Putamen (tissue), 1 donor: ENCODE measurements around the gene KCNMA1.

Experiments used
- DNase-seq: peaks from one replicate; pipeline ENCODE4 v3.0.0-alpha.2; 2016; ENCODE audit warnings: low spot score

Gene KCNMA1

DNA sequence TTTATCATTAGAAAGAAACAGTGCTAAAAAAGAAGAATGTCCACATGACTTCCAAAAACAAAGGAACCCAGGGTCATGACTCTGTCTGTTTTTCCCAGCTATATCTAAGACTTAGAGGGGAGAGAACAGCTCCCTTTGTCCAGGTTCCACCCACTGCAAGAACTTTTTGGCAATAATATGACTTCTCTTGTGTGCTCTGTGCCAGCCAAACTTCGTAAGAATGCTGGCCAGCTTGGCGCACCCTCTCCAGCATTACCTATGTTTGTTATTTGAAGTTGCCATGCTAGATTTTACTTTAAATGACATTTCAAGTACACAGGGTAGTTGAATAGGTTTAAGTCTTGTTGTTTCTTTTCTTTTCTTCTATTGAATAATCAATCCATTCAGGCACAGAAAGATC lies 371.4 kb downstream of the KCNMA1 start:
- no peak for DNase-seq

GRCh38 chr10:77264527-77264926 lies 373.1 kb downstream of the KCNMA1 start:
- DNase-seq: no peak

DNA sequence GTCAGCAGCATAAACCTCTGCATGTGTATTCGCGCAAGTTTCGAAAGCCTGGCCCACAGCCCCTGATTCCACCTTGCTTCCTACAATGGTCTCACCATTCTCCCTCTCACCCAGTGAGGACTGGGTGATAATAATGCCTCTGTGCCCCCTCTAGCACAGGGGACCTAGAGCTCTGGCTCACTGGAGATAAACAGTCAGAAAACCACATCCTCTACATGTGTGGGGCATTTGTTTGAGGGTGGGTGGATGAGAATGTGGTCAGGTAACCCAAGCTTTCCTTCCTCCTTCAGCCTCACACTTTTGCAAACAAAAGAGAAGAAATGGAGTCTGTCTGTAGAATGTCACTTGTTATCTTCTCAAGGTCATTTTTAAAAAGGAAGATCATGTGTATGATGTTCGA lies 373.5 kb downstream of the KCNMA1 start:
- DNase-seq: no peak

GRCh38 chr10:77263700-77264099 lies 373.9 kb downstream of the KCNMA1 start:
- DNase-seq: no peak

GRCh38 chr10:77261146-77261545 lies 376.5 kb downstream of the KCNMA1 start:
- no peak for DNase-seq

GRCh38 chr10:77259171-77259874 lies 378.3 kb downstream of the KCNMA1 start:
- DNase-seq: peak; percentile 69

- no peak for DNase-seq
These were observed 381.3 kb downstream of the KCNMA1 start for GRCh38 chr10:77256346-77256745.

DNA sequence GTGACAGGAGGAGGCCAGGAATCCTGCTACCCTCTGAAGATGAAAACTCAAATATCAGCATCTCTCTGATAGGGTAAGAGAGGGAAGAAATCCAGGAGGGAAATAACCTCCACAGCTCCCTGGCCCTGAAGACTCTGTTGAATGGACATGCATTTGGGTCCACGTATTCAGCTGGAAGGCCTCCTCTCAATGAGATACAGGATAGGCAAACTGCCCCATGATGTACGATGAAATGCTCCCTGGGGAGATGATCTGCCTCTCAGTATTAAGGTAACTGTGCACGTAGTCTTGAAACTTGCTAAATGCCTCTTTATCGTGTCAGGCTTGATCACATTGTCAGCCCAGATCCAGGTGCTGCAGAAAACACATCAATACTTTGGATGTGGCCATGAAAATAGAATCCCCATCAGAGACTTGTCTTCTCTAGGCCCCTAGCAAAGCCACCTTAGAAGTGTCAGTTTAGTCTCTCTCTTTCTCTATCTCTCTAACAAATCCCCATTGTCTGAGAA lies 384.0 kb downstream of the KCNMA1 start:
- no peak for DNase-seq

DNA sequence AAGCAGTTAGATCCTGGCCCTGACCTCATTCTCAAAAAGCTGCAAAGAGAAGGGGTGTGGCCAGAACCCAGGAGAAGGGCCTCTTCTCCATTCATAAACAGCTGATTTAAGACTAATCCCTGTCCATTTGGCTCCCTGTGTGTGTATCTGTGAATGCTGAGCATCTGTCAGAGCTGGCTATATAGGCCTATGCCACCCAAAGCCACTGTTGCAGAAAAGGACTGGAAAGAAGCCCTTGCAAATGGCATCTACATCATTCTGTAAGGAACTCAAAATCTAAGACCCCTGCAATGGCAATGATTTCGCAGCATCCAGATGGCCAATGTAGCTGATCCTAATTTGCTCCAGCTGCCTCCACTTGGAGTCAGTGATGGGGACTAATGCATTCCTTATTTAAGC lies 384.5 kb downstream of the KCNMA1 start:
- DNase-seq: no peak

DNA sequence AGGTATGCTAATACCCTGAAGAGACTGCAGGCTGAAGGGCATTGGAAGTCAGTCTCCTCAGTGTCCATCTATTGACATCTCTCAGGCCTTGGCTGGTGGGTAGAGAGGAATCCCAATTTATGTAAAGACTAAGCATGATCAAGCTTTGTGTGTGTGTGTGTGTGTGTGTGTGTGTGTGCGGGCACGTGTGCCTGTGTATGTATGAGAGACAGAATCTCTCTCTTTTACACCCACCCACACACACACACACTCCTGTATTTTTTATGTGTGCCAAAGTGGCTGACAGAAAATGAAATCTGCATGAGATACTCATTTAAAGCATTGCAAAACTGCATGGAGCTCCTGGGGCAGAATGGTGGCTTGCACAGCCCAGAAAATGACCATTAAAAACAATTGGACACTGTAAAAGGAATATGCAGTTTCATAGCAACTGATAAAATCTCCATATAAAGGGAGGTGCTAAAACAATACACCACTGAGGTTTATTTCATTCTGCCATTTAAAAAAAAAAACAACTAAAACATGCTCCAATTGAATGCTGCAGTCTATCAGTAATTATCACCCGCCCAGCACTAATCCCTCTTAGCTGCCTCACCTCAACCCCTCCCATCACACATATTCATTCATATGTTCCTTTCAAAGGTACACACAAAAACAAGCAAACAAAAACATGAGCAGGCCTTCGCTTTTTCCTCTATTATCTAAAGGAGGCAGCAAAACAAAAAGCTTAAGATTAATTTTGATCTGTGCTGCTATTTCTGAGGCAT lies 385.0 kb downstream of the KCNMA1 start:
- DNase-seq: no peak

- DNase-seq: no peak
These were observed 386.2 kb downstream of the KCNMA1 start for GRCh38 chr10:77251297-77252013.

- no peak for DNase-seq
These were observed 387.6 kb downstream of the KCNMA1 start for GRCh38 chr10:77249901-77250459.

GRCh38 chr10:77248104-77248790 lies 389.4 kb downstream of the KCNMA1 start:
- no peak for DNase-seq

DNA sequence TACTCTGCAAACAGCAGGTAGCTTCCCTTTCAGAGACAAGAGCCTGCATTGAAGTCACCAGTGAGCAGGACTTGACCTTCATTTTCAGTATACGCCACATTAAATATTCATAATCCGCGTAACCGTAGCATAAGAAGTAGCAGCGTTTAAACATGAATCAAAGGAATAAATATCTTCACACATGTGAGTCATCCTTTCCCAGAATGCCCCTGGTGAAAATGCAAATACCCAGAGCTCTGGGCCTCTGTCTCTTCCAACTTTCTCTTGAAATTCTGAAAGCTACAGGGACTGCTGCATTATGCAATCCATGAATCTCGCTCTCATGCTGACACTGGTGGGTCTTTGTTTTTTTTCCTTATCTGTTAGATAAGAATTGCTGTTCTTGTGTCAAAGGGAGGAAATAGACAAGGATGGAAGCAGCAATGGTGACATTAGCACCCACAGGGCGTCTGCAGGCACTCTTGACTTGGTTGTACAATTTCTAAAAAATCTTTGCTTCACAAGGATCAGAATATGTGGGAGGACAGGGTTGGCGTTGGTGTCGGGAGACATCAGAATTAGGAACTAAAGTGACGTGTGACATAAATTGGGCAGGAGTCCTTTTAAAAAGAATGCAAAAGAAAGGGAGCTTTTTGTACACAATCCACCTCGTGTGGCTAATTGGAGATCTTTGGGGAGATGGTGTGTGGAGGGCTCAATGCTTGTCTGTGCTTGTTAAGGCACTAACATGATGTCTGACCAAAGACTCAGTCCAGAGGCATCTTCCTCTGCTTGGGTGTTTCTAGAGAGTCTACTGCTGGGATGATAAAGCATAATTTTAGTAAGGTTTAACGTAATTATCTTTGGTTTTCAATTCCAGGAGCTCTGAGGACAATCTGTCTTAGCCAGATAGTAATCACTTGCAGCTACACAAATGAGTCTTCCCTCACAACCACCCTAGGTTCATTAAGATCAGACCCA lies 390.3 kb downstream of the KCNMA1 start:
- DNase-seq: peak; percentile 72

DNA sequence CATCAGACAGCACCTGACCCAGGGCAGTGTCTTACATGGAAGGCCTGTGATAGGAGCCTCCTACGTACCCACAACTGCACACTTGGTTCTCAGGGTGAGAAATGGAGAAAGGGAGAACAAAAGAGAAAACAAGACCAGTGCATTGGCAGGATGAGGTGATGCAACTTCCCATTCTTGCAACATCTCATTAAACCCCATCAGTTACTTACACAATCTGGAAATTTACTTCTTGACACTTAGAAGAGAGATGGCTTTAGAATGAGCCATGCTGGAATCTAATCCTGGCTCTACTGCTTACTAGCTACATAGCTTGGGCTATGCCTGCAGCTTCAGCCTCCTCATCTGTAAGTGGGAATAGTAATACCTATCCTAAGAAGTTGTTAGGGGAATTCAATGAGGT lies 391.7 kb downstream of the KCNMA1 start:
- no peak for DNase-seq

GRCh38 chr10:77244746-77245145 lies 392.9 kb downstream of the KCNMA1 start:
- no peak for DNase-seq

DNA sequence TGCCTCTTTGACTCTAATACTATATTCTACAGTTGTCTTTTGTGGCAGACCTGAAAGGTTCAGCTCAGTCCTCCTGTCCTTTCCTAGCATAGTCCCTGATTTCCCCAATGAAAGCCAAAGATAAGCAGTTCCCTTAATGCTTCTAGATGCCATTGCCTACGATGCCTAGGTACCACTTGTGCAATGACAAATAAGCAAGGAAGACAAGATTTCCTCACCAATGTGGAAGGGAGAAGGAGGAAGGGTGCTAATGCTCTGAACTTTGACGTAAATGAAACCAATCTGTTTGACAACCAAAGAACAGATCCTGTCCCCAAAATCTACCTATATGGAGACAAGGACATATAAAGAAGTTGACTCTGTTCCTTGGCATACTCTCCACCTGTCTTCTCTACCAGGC lies 393.3 kb downstream of the KCNMA1 start:
- DNase-seq: no peak

DNA sequence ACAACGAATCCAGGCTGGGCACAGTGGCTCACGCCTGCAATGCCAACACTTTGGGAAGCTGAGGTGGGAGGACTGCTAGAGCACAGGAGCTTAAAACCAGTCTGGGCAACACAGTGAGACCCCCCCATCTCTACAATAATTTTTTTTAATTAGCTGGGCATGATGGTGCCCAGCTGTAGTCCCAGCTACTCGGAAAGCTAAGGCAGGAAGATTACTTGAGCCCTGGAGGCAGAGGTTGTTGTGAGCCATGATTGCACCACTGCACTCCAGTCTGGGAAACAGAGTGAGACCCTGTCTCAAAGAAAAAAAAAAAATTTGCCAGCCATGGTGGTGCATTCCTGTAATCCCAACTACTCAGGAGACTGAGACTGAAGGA lies 396.3 kb downstream of the KCNMA1 start:
- DNase-seq: no peak

GRCh38 chr10:77240706-77241349 lies 396.8 kb downstream of the KCNMA1 start:
- no peak for DNase-seq

DNA sequence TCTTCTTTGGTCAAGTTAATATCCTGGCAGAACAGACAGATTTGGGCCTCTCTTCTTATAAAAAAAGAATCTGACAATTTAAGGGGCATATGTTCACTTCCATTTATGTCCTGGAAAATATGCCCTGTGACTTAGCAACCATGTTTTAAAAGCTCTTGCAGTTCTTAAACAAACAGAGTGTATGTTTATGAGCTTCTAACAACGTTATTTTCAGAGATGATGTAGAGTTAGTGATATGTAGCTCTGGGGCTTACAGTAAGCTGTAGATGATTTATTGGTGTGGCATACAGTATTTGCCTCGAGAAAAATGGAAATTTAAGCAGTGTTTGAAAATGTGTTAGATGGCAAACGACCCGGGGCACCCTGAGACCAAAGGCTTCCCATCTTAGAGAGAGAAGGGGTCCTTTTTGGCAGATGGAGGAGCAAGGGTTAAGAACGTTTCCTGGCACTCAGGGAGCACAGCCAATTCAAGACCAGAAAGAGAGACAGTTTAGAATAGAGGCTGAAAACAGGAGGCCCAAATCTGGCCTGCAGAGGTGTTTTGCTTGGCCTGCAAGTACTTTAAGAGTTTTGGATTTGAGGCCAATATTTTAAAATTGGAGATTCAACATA lies 397.5 kb downstream of the KCNMA1 start:
- no peak for DNase-seq
